GM12872 (cell line): Measurements from ENCODE around the gene SMIM30.

ENCODE experiments used
- TF ChIP-seq, protein P1 (sequence below): IDR thresholded peaks from 3 replicates; pipeline ENCODE4 v1.5.1; 2011; ENCODE audit warnings: low read depth, mild to moderate bottlenecking, low read length, moderate library complexity; ENCODE audit not compliant: insufficient read depth

Gene SMIM30

DNA sequence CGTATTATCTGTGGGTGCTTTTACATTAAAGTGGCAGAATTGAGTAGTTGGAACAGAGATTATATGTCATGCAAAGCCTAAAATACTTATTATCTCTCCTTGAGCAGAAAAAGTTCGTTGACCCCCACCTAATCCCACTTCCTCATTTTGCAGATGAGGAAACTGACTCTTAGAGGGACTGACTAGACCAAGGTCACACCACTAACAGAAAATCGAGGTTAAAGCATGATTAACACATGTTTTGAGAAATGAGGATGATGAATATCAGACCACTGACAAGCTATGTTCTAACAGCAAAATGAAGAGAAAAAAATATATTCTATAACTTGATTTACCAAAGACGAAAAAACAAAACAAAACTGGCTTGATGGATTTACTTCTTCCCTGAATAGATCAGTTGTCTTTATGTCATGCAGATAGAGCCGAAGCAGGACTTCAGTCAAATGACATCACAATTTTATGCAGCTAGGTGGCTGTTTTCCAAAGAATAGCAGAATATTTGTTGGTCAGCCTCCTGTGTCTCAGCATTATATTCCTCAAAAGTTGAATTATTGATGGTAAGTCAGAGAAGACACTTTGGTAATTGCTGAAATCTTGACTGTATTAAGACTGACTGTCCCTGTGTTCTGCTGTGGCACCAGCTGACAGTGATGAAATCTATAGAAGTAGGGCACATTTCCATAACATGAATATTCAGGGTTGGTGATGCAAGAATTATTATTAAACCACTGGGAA lies 24.2 kb upstream of the SMIM30 start:
- TF ChIP-seq, protein P1, sequence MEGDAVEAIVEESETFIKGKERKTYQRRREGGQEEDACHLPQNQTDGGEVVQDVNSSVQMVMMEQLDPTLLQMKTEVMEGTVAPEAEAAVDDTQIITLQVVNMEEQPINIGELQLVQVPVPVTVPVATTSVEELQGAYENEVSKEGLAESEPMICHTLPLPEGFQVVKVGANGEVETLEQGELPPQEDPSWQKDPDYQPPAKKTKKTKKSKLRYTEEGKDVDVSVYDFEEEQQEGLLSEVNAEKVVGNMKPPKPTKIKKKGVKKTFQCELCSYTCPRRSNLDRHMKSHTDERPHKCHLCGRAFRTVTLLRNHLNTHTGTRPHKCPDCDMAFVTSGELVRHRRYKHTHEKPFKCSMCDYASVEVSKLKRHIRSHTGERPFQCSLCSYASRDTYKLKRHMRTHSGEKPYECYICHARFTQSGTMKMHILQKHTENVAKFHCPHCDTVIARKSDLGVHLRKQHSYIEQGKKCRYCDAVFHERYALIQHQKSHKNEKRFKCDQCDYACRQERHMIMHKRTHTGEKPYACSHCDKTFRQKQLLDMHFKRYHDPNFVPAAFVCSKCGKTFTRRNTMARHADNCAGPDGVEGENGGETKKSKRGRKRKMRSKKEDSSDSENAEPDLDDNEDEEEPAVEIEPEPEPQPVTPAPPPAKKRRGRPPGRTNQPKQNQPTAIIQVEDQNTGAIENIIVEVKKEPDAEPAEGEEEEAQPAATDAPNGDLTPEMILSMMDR = no peak

DNA sequence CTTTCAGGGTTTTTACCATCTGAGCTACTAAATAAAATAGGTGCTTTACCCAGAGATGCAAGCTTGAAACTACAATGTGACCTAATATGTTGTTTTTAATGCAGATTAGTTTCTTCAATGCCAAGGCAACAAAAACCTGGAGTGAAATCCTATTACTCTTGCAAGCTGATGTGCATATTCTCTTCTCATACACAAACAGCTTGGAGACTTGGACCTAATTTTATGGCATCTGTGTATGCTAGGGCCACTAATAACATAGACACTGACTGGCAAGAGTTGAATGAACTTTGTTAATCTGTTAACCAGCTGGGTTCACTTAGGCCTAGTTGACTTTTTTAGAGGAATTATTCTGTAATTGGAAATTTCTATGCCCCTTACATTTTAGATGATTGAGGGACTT lies 23.4 kb upstream of the SMIM30 start:
- TF ChIP-seq, protein P1 = no peak

DNA sequence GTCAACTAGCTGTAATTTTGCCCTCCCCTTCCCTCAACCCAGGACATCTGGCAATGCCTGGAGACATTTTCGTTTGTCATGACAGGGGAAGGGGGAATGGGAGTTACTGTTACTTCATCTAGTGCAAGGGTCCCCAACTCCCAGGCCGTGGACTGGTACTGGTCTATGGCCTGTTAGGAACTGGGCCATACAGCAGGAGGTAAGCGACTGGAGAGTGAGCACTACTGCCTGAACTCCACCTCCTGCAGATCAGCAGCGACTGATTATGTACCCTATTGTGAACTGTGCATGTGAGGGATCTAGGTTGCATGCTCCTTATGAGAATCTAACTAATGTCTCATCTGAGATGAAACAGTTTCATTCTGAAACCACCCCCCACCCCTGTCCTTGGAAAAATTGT lies 22.6 kb upstream of the SMIM30 start:
- TF ChIP-seq, protein P1 = no peak

DNA sequence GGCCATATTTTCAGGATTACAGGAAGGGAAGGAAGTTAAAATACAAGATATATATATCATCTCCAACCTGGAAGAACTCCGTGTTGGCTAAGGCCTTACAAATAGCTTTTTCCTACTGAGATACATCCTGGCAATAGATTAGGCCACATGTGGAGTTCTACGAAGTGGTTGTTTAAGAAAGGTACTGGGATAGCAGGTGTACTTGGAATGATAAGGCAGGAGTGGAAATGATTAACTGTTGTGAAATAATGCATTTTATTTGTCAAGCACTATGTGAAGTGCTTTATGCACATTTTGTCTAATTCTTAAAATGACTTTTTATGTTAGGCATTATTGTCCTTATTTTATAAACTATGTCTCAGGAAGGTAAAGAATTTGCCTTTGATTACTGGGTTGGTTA lies 18.9 kb upstream of the SMIM30 start:
- TF ChIP-seq, protein P1 = no peak

DNA sequence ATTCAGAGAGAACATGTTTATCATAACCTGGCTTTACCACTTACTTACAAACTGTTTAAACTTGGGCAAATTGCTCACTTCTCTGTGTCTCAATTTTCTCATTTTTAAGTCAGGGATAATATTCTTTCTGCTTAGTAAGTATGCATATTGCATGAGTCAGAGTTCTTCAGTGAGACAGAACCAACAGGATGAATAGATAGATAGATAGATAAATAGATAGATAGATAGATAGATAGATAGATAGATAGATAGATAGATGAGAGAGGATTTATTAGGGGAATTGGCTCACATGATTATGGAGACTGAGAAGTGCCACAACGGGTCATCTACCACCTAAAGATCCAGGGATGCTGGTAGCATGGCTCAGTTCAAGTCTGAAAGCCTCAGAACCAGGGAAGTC lies 15.7 kb upstream of the SMIM30 start:
- TF ChIP-seq, protein P1 = no peak

DNA sequence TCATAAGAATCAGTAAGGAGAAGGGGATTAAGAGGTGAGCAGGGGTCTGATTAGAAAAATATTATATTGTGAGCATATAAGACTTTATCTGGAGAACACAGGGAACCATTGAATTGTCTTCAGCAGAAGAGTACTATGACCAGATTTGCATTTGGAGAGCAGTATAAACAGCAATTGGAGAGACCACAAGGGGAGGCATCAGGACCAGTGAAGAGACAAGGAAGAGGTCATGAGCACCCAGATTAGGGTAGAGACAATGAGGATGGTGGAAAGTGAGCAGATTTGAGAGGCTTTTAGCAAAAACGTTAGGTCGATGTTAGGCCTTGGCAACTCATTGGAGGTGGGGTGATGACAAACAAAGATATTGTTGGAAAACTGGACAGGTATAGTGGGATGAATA lies 13.0 kb upstream of the SMIM30 start:
- TF ChIP-seq, protein P1 = no peak

DNA sequence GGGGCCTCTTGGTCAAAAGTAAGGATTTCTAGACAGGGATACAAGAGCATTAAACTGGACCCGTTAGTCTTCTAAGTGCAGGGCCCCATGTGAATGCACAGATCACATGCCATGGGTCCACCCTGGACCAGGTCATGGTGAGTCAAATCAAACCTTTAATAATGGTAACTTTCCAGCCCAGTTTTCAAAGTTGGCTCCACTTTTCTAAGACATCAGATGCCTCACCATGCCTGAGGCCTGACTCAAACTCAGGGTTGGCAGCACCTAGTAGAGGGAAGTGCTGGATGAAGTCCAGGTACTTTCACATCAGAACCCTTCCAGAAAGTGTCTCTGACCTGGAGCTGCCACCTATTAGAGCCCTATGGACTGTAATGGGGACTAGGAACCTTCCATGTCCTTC lies 9.7 kb upstream of the SMIM30 start:
- TF ChIP-seq, protein P1 = no peak
